ENCODE data around the gene THTPA. TPM values are rescaled to one million over a fixed set of nuclear protein-coding genes. Genes with fewer than 3 reads are reported as not detected.
A peak's percentile ranks its signal among the peaks of the same experiment; 100 is the strongest.

Gene THTPA
- total and polyA plus RNA-seq, 2 of the 13 experiments (the other 11 are each of a cell fraction or from before 2014, with no cell fraction given) = 7.4 to 8.7 TPM

GRCh38 chr14:23559010-23559925 is 3.2 kb downstream of the THTPA start (continued):
- TF ChIP-seq ZNF646 (CRISPR knock-in tag; IDR thresholded peaks at IDR 0.05) (no peak), RFX3 (CRISPR knock-in tag; IDR thresholded peaks at IDR 0.05) (no peak), CC2D1A (CRISPR knock-in tag; IDR thresholded peaks at IDR 0.05) (no peak), ZMYM4 (CRISPR knock-in tag; IDR thresholded peaks at IDR 0.05) (0 out of 2 replicates have a peak, but pooled peaks have one; percentile 35), ZNF572 (CRISPR knock-in tag; IDR thresholded peaks at IDR 0.05) (peak; percentile 11; the same call in 1 of the 2 replicates), ZBTB20 (CRISPR knock-in tag; IDR thresholded peaks at IDR 0.05; ENCODE audit: borderline replicate concordance, low read depth) (0 out of 2 replicates have a peak, but pooled peaks have one; percentile 44), HDAC2 (CRISPR knock-in tag; IDR thresholded peaks at IDR 0.05) (no peak), ZNF556 (CRISPR knock-in tag; IDR thresholded peaks at IDR 0.05; ENCODE audit: borderline replicate concordance) (no peak), ZNF784 (CRISPR knock-in tag; IDR thresholded peaks at IDR 0.05; ENCODE audit: borderline replicate concordance) (0 out of 2 replicates have a peak, but pooled peaks have one; percentile 16), MBNL3 (CRISPR knock-in tag; conservative IDR thresholded peaks at IDR 0.05) (no peak), ZHX1 (CRISPR knock-in tag; IDR thresholded peaks at IDR 0.05; ENCODE audit: low read depth) (no peak), POLR2AphosphoS5 (IDR thresholded peaks at IDR 0.05; ENCODE audit: low read depth, low read length) (peak; percentile 35), MIER3 (CRISPR knock-in tag; IDR thresholded peaks at IDR 0.05; ENCODE audit: borderline replicate concordance) (no peak), CSRNP2 (CRISPR knock-in tag; conservative IDR thresholded peaks at IDR 0.05; ENCODE audit: low read depth) (no peak)
- TF ChIP-seq, protein P1, sequence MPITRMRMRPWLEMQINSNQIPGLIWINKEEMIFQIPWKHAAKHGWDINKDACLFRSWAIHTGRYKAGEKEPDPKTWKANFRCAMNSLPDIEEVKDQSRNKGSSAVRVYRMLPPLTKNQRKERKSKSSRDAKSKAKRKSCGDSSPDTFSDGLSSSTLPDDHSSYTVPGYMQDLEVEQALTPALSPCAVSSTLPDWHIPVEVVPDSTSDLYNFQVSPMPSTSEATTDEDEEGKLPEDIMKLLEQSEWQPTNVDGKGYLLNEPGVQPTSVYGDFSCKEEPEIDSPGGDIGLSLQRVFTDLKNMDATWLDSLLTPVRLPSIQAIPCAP (CRISPR knock-in tag; IDR thresholded peaks at IDR 0.05; ENCODE audit: low read depth) = no peak

Data from HepG2 (cell line).